Measurements from ENCODE around the gene VENTX. TPM values are rescaled to one million over a fixed set of nuclear protein-coding genes. Genes with fewer than 3 reads are reported as not detected.
A peak's percentile ranks its signal among the peaks of the same experiment; 100 is the strongest.

VENTX gene
- total RNA-seq, 1 experiment from 2014 or later = not detected

GRCh38 chr10:133261726-133262325, 24.2 kb downstream of the VENTX start:
- H4K20me1 ChIP-seq (ENCODE audit: low read length) = no peaks in the 10 kb centered on the region
- POLR2A ChIA-PET (ENCODE audit: unreplicated experiment) = no interaction called here
- 0 out of 2 replicates have a peak overlapping the region, but pooled peaks have one; percentile 22 for H2AFZ ChIP-seq (ENCODE audit: low read length)
- no peaks in the 10 kb centered on the region for H3K27me3 ChIP-seq (ENCODE audit: low read length)
- H3K27ac ChIP-seq (ENCODE audit: low read length) = peak overlapping the region; percentile 67
- peak overlapping the region; percentile 61 for H3K4me3 ChIP-seq (ENCODE audit: low read length)
- DNase-seq (peak; percentile 61), ATAC-seq (peak; percentile 5; the same call in 1 of the 2 replicates)
- peaks cover 70% of the 10 kb centered on the region for H3K4me1 ChIP-seq (ENCODE audit: insufficient read depth, low read length)
- BruUV-seq (replicated peaks) = no TSS peak
- CTCF ChIA-PET = no interaction called here
- TF ChIP-seq EZH2phosphoT487 (IDR thresholded peaks at IDR 0.05; ENCODE audit: borderline replicate concordance, low read length) = no peak
- no peak for TF ChIP-seq EZH2 (IDR thresholded peaks at IDR 0.05; ENCODE audit: low read length, unreplicated experiment)
- TF ChIP-seq CTCF (conservative IDR thresholded peaks at IDR 0.05; ENCODE audit: low read depth, low read length) = no peak
- intact Hi-C loops (cut with micrococcal nuclease) = no loop called here
- H3K9ac ChIP-seq (ENCODE audit: low read length) = peak overlapping the region; percentile 84
- H3K9me3 ChIP-seq (ENCODE audit: low read length) = no peaks in the 10 kb centered on the region
- no peaks in the 10 kb centered on the region for H3K79me2 ChIP-seq (ENCODE audit: low read length)
- no peaks in the 10 kb centered on the region for H3K9me2 ChIP-seq (replicated peaks; ENCODE audit: low read length)
- peak overlapping the region; percentile 76 for H3K4me2 ChIP-seq (ENCODE audit: low read length)
- H3F3A ChIP-seq (ENCODE audit: low read length, unreplicated experiment) = no peaks in the 10 kb centered on the region
- H3K36me3 ChIP-seq (ENCODE audit: low read depth, low read length) = no peaks in the 10 kb centered on the region

- H2AFZ ChIP-seq (ENCODE audit: low read length) = no peak overlapping the region
- H3K4me3 ChIP-seq (ENCODE audit: low read length) = no peak overlapping the region
- no peaks in the 10 kb centered on the region; the same call in 1 of the 2 replicates for H3K36me3 ChIP-seq (ENCODE audit: low read depth, low read length)
- no peaks in the 10 kb centered on the region for H3K79me2 ChIP-seq (ENCODE audit: low read length)
- POLR2A ChIA-PET (ENCODE audit: unreplicated experiment) = interaction anchor here (0.7 kb wide), 1 partner anchor 16 kb away, joined by 3 read pairs; no protein-coding TSS in a partner anchor
- peak overlapping the region; percentile 18; the same call in 1 of the 2 replicates for H3K27ac ChIP-seq (ENCODE audit: low read length)
- intact Hi-C loops (cut with micrococcal nuclease) = no loop called here
- no peaks in the 10 kb centered on the region for H3K9me2 ChIP-seq (replicated peaks; ENCODE audit: low read length)
- no peaks in the 10 kb centered on the region for H3K27me3 ChIP-seq (ENCODE audit: low read length)
- BruUV-seq (replicated peaks) = TSS peak; percentile 16
- no peaks in the 10 kb centered on the region for H3K9me3 ChIP-seq (ENCODE audit: low read length)
- H3K4me1 ChIP-seq (ENCODE audit: insufficient read depth, low read length) = peaks cover 61% of the 10 kb centered on the region
- no peaks in the 10 kb centered on the region for H3F3A ChIP-seq (ENCODE audit: low read length, unreplicated experiment)
- H4K20me1 ChIP-seq (ENCODE audit: low read length) = no peaks in the 10 kb centered on the region
- ATAC-seq (no peak), DNase-seq (no peak)
- H3K4me2 ChIP-seq (ENCODE audit: low read length) = no peak overlapping the region
- CTCF ChIA-PET = no interaction called here
- TF ChIP-seq EZH2phosphoT487 (IDR thresholded peaks at IDR 0.05; ENCODE audit: borderline replicate concordance, low read length) = no peak
- no peak for TF ChIP-seq CTCF (conservative IDR thresholded peaks at IDR 0.05; ENCODE audit: low read depth, low read length)
- no peak for TF ChIP-seq EZH2 (IDR thresholded peaks at IDR 0.05; ENCODE audit: low read length, unreplicated experiment)
- no peak overlapping the region for H3K9ac ChIP-seq (ENCODE audit: low read length)
Measured at GRCh38 chr10:133262696-133263095, 25.0 kb downstream of the VENTX start.

GRCh38 chr10:133263674-133264073, 26.0 kb downstream of the VENTX start:
- H3K4me1 ChIP-seq (ENCODE audit: insufficient read depth, low read length) = peaks cover 51% of the 10 kb centered on the region
- TF ChIP-seq CTCF (conservative IDR thresholded peaks at IDR 0.05; ENCODE audit: low read depth, low read length) (no peak), EZH2 (IDR thresholded peaks at IDR 0.05; ENCODE audit: low read length, unreplicated experiment) (no peak), EZH2phosphoT487 (IDR thresholded peaks at IDR 0.05; ENCODE audit: borderline replicate concordance, low read length) (no peak)
- H3K4me3 ChIP-seq (ENCODE audit: low read length) = no peak overlapping the region
- no peaks in the 10 kb centered on the region for H3F3A ChIP-seq (ENCODE audit: low read length, unreplicated experiment)
- H3K9me2 ChIP-seq (replicated peaks; ENCODE audit: low read length) = no peaks in the 10 kb centered on the region
- peaks cover under 1% of the 10 kb centered on the region; the same call in 1 of the 2 replicates for H3K36me3 ChIP-seq (ENCODE audit: low read depth, low read length)
- H3K4me2 ChIP-seq (ENCODE audit: low read length) = no peak overlapping the region
- ChIA-PET POLR2A (ENCODE audit: unreplicated experiment) (no interaction called here), CTCF (no interaction called here)
- no peaks in the 10 kb centered on the region for H3K27me3 ChIP-seq (ENCODE audit: low read length)
- H2AFZ ChIP-seq (ENCODE audit: low read length) = no peak overlapping the region
- ATAC-seq = no peak
- no peaks in the 10 kb centered on the region for H3K9me3 ChIP-seq (ENCODE audit: low read length)
- no peaks in the 10 kb centered on the region for H3K79me2 ChIP-seq (ENCODE audit: low read length)
- no peaks in the 10 kb centered on the region for H4K20me1 ChIP-seq (ENCODE audit: low read length)
- no TSS peak for BruUV-seq (replicated peaks)
- H3K27ac ChIP-seq (ENCODE audit: low read length) = no peak overlapping the region
- no peak for DNase-seq
- intact Hi-C loops (cut with micrococcal nuclease) = no loop called here
- no peak overlapping the region for H3K9ac ChIP-seq (ENCODE audit: low read length)

All from PC-3 (cell line).